H7 (cell line): Measurements from ENCODE around the gene COIL. TPM values are rescaled to one million over a fixed set of nuclear protein-coding genes. Genes with fewer than 3 reads are reported as not detected.

Experiments
- DNase-seq: peaks from one replicate; pipeline ENCODE4 v3.0.0; 2012
- H3K27me3 ChIP-seq: 2 replicates; pipeline ENCODE4 v1.6.0; 2011; ENCODE audit warnings: mild to moderate bottlenecking, low read length; ENCODE audit not compliant: control insufficient read depth, insufficient read depth
- H3K36me3 ChIP-seq: replicated peaks from 2 replicates; pipeline ENCODE4 v1.5.1; 2011; ENCODE audit warnings: low read length; ENCODE audit not compliant: control insufficient read depth, insufficient read depth
- H3K4me3 ChIP-seq: 2 replicates; pipeline ENCODE4 v1.5.1; 2011; ENCODE audit warnings: low read depth, mild to moderate bottlenecking, control low read depth, low read length, moderate library complexity; ENCODE audit not compliant: insufficient read depth
- total RNA-seq: library from RNA; depleted of rRNA; stranded (reverse); fragments of >200 nt; shearing (Covaris generic); gene quantifications from 2 replicates; pipeline ENCODE4 v1.2.3, GENCODE V29; 2014

COIL gene
- total RNA-seq, 1 experiment from 2014 or later, result 15.8 TPM

- H3K4me3 ChIP-seq, result no peak overlapping the region
- no peaks in the 10 kb centered on the region for H3K27me3 ChIP-seq
- no peak for DNase-seq
- H3K36me3 ChIP-seq, result peaks cover 5% of the 10 kb centered on the region
Measured at GRCh38 chr17:56933868-56934267, 27.0 kb downstream of the COIL start.

- H3K4me3 ChIP-seq, result no peak overlapping the region
- no peak for DNase-seq
- no peaks in the 10 kb centered on the region for H3K27me3 ChIP-seq
- H3K36me3 ChIP-seq, result peaks cover 5% of the 10 kb centered on the region
Measured at GRCh38 chr17:56933151-56933745, 27.6 kb downstream of the COIL start.

GRCh38 chr17:56930739-56931337, 30.0 kb downstream of the COIL start:
- no peaks in the 10 kb centered on the region for H3K27me3 ChIP-seq
- no peaks in the 10 kb centered on the region; the same call in 1 of the 2 replicates for H3K36me3 ChIP-seq
- no peak for DNase-seq
- H3K4me3 ChIP-seq, result no peak overlapping the region

GRCh38 chr17:56929362-56929969, 31.4 kb downstream of the COIL start:
- no peak overlapping the region for H3K4me3 ChIP-seq
- H3K36me3 ChIP-seq, result no peaks in the 10 kb centered on the region; the same call in 1 of the 2 replicates
- DNase-seq, result no peak
- no peaks in the 10 kb centered on the region for H3K27me3 ChIP-seq

GRCh38 chr17:56928586-56928985, 32.3 kb downstream of the COIL start:
- Histone ChIP-seq H3K4me3 (no peak overlapping the region), H3K36me3 (no peaks in the 10 kb centered on the region), H3K27me3 (no peaks in the 10 kb centered on the region)
- DNase-seq, result no peak

GRCh38 chr17:56926704-56927103, 34.1 kb downstream of the COIL start:
- DNase-seq, result no peak
- Histone ChIP-seq H3K4me3 (no peak overlapping the region), H3K36me3 (no peaks in the 10 kb centered on the region), H3K27me3 (no peaks in the 10 kb centered on the region)

- Histone ChIP-seq H3K27me3 (no peaks in the 10 kb centered on the region), H3K4me3 (no peak overlapping the region), H3K36me3 (no peaks in the 10 kb centered on the region)
- no peak for DNase-seq
Measured at GRCh38 chr17:56926270-56926669, 34.6 kb downstream of the COIL start.

- H3K4me3 ChIP-seq, result no peak overlapping the region
- DNase-seq, result no peak
Measured at GRCh38 chr17:56925088-56925487, 35.8 kb downstream of the COIL start.

GRCh38 chr17:56919717-56920116, 41.1 kb downstream of the COIL start:
- no peak overlapping the region for H3K4me3 ChIP-seq
- no peak for DNase-seq
- no peaks in the 10 kb centered on the region for H3K36me3 ChIP-seq
- peaks cover 7% of the 10 kb centered on the region for H3K27me3 ChIP-seq

More at GRCh38 chr17:56925088-56925487, 35.8 kb downstream of the COIL start:
- H3K27me3 ChIP-seq, result no peaks in the 10 kb centered on the region
- H3K36me3 ChIP-seq, result no peaks in the 10 kb centered on the region

GRCh38 chr17:56918916-56919315, 41.9 kb downstream of the COIL start:
- Histone ChIP-seq H3K4me3 (no peak overlapping the region), H3K27me3 (peaks cover 12% of the 10 kb centered on the region), H3K36me3 (no peaks in the 10 kb centered on the region)
- DNase-seq, result no peak

- DNase-seq, result no peak
- H3K4me3 ChIP-seq, result no peak overlapping the region
- H3K27me3 ChIP-seq, result peaks cover 22% of the 10 kb centered on the region
- H3K36me3 ChIP-seq, result no peaks in the 10 kb centered on the region
Measured at GRCh38 chr17:56917559-56918296, 43.1 kb downstream of the COIL start.

GRCh38 chr17:56914581-56915273, 46.1 kb downstream of the COIL start:
- Histone ChIP-seq H3K27me3 (peaks cover 22% of the 10 kb centered on the region), H3K4me3 (peak overlapping the region; percentile 84), H3K36me3 (no peaks in the 10 kb centered on the region; the same call in 1 of the 2 replicates)
- no peak for DNase-seq

GRCh38 chr17:56913867-56914580, 46.8 kb downstream of the COIL start, which contains the start of gene TRIM25:
TRIM25 (minus strand) TSS chr17:56914049; CDS start chr17:56913988, 61 bp downstream.
- peaks cover 22% of the 10 kb centered on the region for H3K27me3 ChIP-seq
- H3K36me3 ChIP-seq, result no peaks in the 10 kb centered on the region; the same call in 1 of the 2 replicates
- DNase-seq, result peak; percentile 97

More at GRCh38 chr17:56913867-56914580, 46.8 kb downstream of the COIL start, which contains the start of gene TRIM25:
- H3K4me3 ChIP-seq, result peak within 1 kb of the TSS; percentile 84
